DOHH2 (cell line): ENCODE measurements around the gene CLIP2.

Experiments
- CTCF ChIP-seq: fragments of 200-600 bp; sonication (generic); IDR thresholded peaks from one replicate; pipeline ENCODE4 v1.5.1; 2014; ENCODE audit warnings: antibody characterized with exemption, mild to moderate bottlenecking, low read depth, low read length; ENCODE audit not compliant: poor library complexity, severe bottlenecking
- EZH2phosphoT487 ChIP-seq: fragments of 200-600 bp; sonication (generic); IDR thresholded peaks from 2 replicates; pipeline ENCODE4 v1.6.1; 2017; ENCODE audit warnings: borderline replicate concordance, mild to moderate bottlenecking, antibody characterized with exemption, low read length, moderate library complexity, mixed read lengths

GRCh38 chr7:74379938-74380337 lies 90.7 kb downstream of the CLIP2 start:
- TF ChIP-seq CTCF, result no peak
- TF ChIP-seq EZH2phosphoT487, result no peak
